Activated naive CD8-positive, alpha-beta T cell treated with anti-CD3 and anti-CD28 coated beads for 36 hours (primary cell): ENCODE results near the gene MACROD2. TPM values are rescaled to one million over a fixed set of nuclear protein-coding genes. Genes with fewer than 3 reads are reported as not detected.

ENCODE experiments used
- DNase-seq: peaks from one replicate; pipeline ENCODE4 v3.0.0; 2021
- H3K27ac Mint-ChIP-seq: one replicate; pipeline ENCODE4 v1.8.0; 2022; ENCODE audit warnings: mild to moderate bottlenecking, moderate library complexity, mixed read lengths
- H3K27me3 Mint-ChIP-seq: one replicate; pipeline ENCODE4 v1.8.0; 2022; ENCODE audit warnings: mild to moderate bottlenecking, mixed read lengths
- H3K36me3 Mint-ChIP-seq: one replicate; pipeline ENCODE4 v1.8.0; 2021; ENCODE audit warnings: mild to moderate bottlenecking, mixed read lengths
- H3K4me1 Mint-ChIP-seq: one replicate; pipeline ENCODE4 v1.8.0; 2021; ENCODE audit warnings: mixed read lengths
- H3K4me3 Mint-ChIP-seq: one replicate; pipeline ENCODE4 v1.8.0; 2022; ENCODE audit warnings: mild to moderate bottlenecking, moderate library complexity, mixed read lengths
- H3K9me3 Mint-ChIP-seq: one replicate; pipeline ENCODE4 v1.8.0; 2022; ENCODE audit warnings: mixed read lengths
- total RNA-seq, 2 experiments: library from RNA; stranded (reverse); gene quantifications; one replicate each; pipeline ENCODE4 v1.2.3, GENCODE V29; 2021

Gene MACROD2
- total RNA-seq, 2 experiments from 2014 or later: 0.12 to 0.14 TPM

GRCh38 chr20:15656124-15656523 lies 1660.8 kb downstream of the MACROD2 start:
- peaks cover 3% of the 10 kb centered on the region for H3K27me3 Mint-ChIP-seq

GRCh38 chr20:15658295-15658694 lies 1663.0 kb downstream of the MACROD2 start:
- Mint-ChIP-seq H3K27ac (no peak overlapping the region), H3K36me3 (no peaks in the 10 kb centered on the region), H3K4me3 (no peak overlapping the region)

More at GRCh38 chr20:15656124-15656523, 1660.8 kb downstream of the MACROD2 start:
- H3K27ac Mint-ChIP-seq: no peak overlapping the region
- DNase-seq: no peak
- no peaks in the 10 kb centered on the region for H3K9me3 Mint-ChIP-seq
- no peaks in the 10 kb centered on the region for H3K36me3 Mint-ChIP-seq
- H3K4me3 Mint-ChIP-seq: no peak overlapping the region
- no peaks in the 10 kb centered on the region for H3K4me1 Mint-ChIP-seq

GRCh38 chr20:15673206-15673605 lies 1677.9 kb downstream of the MACROD2 start:
- Mint-ChIP-seq H3K4me1 (no peaks in the 10 kb centered on the region), H3K9me3 (no peaks in the 10 kb centered on the region), H3K36me3 (no peaks in the 10 kb centered on the region), H3K27ac (no peak overlapping the region), H3K27me3 (peaks cover 6% of the 10 kb centered on the region), H3K4me3 (no peak overlapping the region)
- no peak for DNase-seq

More at GRCh38 chr20:15658295-15658694, 1663.0 kb downstream of the MACROD2 start:
- H3K27me3 Mint-ChIP-seq: peaks cover 3% of the 10 kb centered on the region
- no peaks in the 10 kb centered on the region for H3K4me1 Mint-ChIP-seq
- H3K9me3 Mint-ChIP-seq: no peaks in the 10 kb centered on the region
- DNase-seq: no peak

- H3K27ac Mint-ChIP-seq: no peak overlapping the region
- no peak overlapping the region for H3K4me3 Mint-ChIP-seq
- no peaks in the 10 kb centered on the region for H3K36me3 Mint-ChIP-seq
- H3K9me3 Mint-ChIP-seq: no peaks in the 10 kb centered on the region
- peaks cover 6% of the 10 kb centered on the region for H3K27me3 Mint-ChIP-seq
- H3K4me1 Mint-ChIP-seq: no peaks in the 10 kb centered on the region
- DNase-seq: no peak
These were observed 1679.1 kb downstream of the MACROD2 start for GRCh38 chr20:15674253-15675060.

GRCh38 chr20:15675061-15675514 lies 1679.8 kb downstream of the MACROD2 start:
- Mint-ChIP-seq H3K4me3 (no peak overlapping the region), H3K9me3 (no peaks in the 10 kb centered on the region), H3K27me3 (peaks cover 6% of the 10 kb centered on the region), H3K27ac (no peak overlapping the region), H3K4me1 (no peaks in the 10 kb centered on the region), H3K36me3 (no peaks in the 10 kb centered on the region)
- no peak for DNase-seq

GRCh38 chr20:15675813-15676484 lies 1680.6 kb downstream of the MACROD2 start:
- Mint-ChIP-seq H3K9me3 (no peaks in the 10 kb centered on the region), H3K4me3 (no peak overlapping the region), H3K36me3 (no peaks in the 10 kb centered on the region)

GRCh38 chr20:15676815-15677214 lies 1681.5 kb downstream of the MACROD2 start:
- H3K4me1 Mint-ChIP-seq: no peaks in the 10 kb centered on the region
- no peaks in the 10 kb centered on the region for H3K9me3 Mint-ChIP-seq
- H3K27ac Mint-ChIP-seq: no peak overlapping the region
- no peak for DNase-seq
- H3K4me3 Mint-ChIP-seq: no peak overlapping the region
- peaks cover 6% of the 10 kb centered on the region for H3K27me3 Mint-ChIP-seq
- H3K36me3 Mint-ChIP-seq: no peaks in the 10 kb centered on the region

More at GRCh38 chr20:15675813-15676484, 1680.6 kb downstream of the MACROD2 start:
- peaks cover 6% of the 10 kb centered on the region for H3K27me3 Mint-ChIP-seq
- H3K4me1 Mint-ChIP-seq: no peaks in the 10 kb centered on the region
- no peak overlapping the region for H3K27ac Mint-ChIP-seq
- no peak for DNase-seq

GRCh38 chr20:15682690-15683089 lies 1687.4 kb downstream of the MACROD2 start:
- DNase-seq: no peak
- Mint-ChIP-seq H3K27ac (no peak overlapping the region), H3K36me3 (no peaks in the 10 kb centered on the region), H3K27me3 (no peaks in the 10 kb centered on the region), H3K4me1 (no peaks in the 10 kb centered on the region), H3K4me3 (no peak overlapping the region), H3K9me3 (peaks cover 2% of the 10 kb centered on the region)

GRCh38 chr20:15692570-15692969 lies 1697.3 kb downstream of the MACROD2 start:
- Mint-ChIP-seq H3K4me1 (no peaks in the 10 kb centered on the region), H3K9me3 (peaks cover 7% of the 10 kb centered on the region), H3K4me3 (no peak overlapping the region), H3K36me3 (no peaks in the 10 kb centered on the region), H3K27me3 (no peaks in the 10 kb centered on the region), H3K27ac (no peak overlapping the region)
- no peak for DNase-seq

GRCh38 chr20:15699431-15700146 lies 1704.3 kb downstream of the MACROD2 start:
- DNase-seq: no peak
- H3K4me1 Mint-ChIP-seq: no peaks in the 10 kb centered on the region
- no peaks in the 10 kb centered on the region for H3K36me3 Mint-ChIP-seq
- H3K4me3 Mint-ChIP-seq: no peak overlapping the region
- peaks cover 4% of the 10 kb centered on the region for H3K9me3 Mint-ChIP-seq
- H3K27me3 Mint-ChIP-seq: no peaks in the 10 kb centered on the region
- H3K27ac Mint-ChIP-seq: no peak overlapping the region

- Mint-ChIP-seq H3K27me3 (no peaks in the 10 kb centered on the region), H3K9me3 (peaks cover 4% of the 10 kb centered on the region), H3K4me1 (no peaks in the 10 kb centered on the region), H3K36me3 (no peaks in the 10 kb centered on the region), H3K4me3 (no peak overlapping the region), H3K27ac (no peak overlapping the region)
- no peak for DNase-seq
These were observed 1704.9 kb downstream of the MACROD2 start for GRCh38 chr20:15700147-15700765.

- Mint-ChIP-seq H3K4me3 (no peak overlapping the region), H3K4me1 (no peaks in the 10 kb centered on the region), H3K27ac (no peak overlapping the region), H3K36me3 (no peaks in the 10 kb centered on the region), H3K9me3 (peaks cover 4% of the 10 kb centered on the region), H3K27me3 (no peaks in the 10 kb centered on the region)
- no peak for DNase-seq
These were observed 1706.8 kb downstream of the MACROD2 start for GRCh38 chr20:15702161-15702560.

- no peaks in the 10 kb centered on the region for H3K36me3 Mint-ChIP-seq
These were observed 1708.0 kb downstream of the MACROD2 start for GRCh38 chr20:15703171-15703911.

GRCh38 chr20:15705975-15706374 lies 1710.7 kb downstream of the MACROD2 start:
- DNase-seq: no peak
- Mint-ChIP-seq H3K36me3 (no peaks in the 10 kb centered on the region), H3K4me3 (no peak overlapping the region), H3K9me3 (peaks cover 3% of the 10 kb centered on the region), H3K4me1 (no peaks in the 10 kb centered on the region), H3K27me3 (peaks cover 4% of the 10 kb centered on the region), H3K27ac (no peak overlapping the region)

More at GRCh38 chr20:15703171-15703911, 1708.0 kb downstream of the MACROD2 start:
- Mint-ChIP-seq H3K4me3 (no peak overlapping the region), H3K27me3 (peaks cover 4% of the 10 kb centered on the region), H3K4me1 (no peaks in the 10 kb centered on the region), H3K9me3 (peaks cover 7% of the 10 kb centered on the region), H3K27ac (no peak overlapping the region)
- no peak for DNase-seq
